ENCODE data around the gene CRY1.

The CRY1 gene

GRCh38 chr12:107058190-107058589, 35.2 kb downstream of the CRY1 start:
- no peaks in the 10 kb centered on the region for H3K27me3 ChIP-seq (ENCODE audit: low read depth, low read length)
- H3K9me3 ChIP-seq (ENCODE audit: control insufficient read depth in 1 of 2, low read length in 2 of 2) = peaks cover 6 to 7% of the 10 kb centered on the region in 2 donors
- H3K27ac ChIP-seq (ENCODE audit: low read length) = no peak overlapping the region
- no peak overlapping the region for H3K4me3 ChIP-seq (ENCODE audit: low read depth in 1 of 2, low read length in 2 of 2)
- no peaks in the 10 kb centered on the region for H3K4me1 ChIP-seq (ENCODE audit: control insufficient read depth in 1 of 2, insufficient read depth in 2 of 2, low read length in 2 of 2)
- H3K36me3 ChIP-seq (ENCODE audit: control insufficient read depth in 1 of 2, insufficient read depth in 2 of 2, low read length in 2 of 2) = no peaks in the 10 kb centered on the region

- no peaks in the 10 kb centered on the region for H3K36me3 ChIP-seq (ENCODE audit: control insufficient read depth in 1 of 2, insufficient read depth in 2 of 2, low read length in 2 of 2)
- H3K4me3 ChIP-seq (ENCODE audit: low read depth in 1 of 2, low read length in 2 of 2) = no peak overlapping the region
- H3K27ac ChIP-seq (ENCODE audit: low read length) = no peak overlapping the region
- no peaks in the 10 kb centered on the region for H3K27me3 ChIP-seq (ENCODE audit: low read depth, low read length)
- H3K9me3 ChIP-seq (ENCODE audit: control insufficient read depth in 1 of 2, low read length in 2 of 2) = peaks cover 6 to 7% of the 10 kb centered on the region in 2 donors
- no peaks in the 10 kb centered on the region for H3K4me1 ChIP-seq (ENCODE audit: control insufficient read depth in 1 of 2, insufficient read depth in 2 of 2, low read length in 2 of 2)
Measured at GRCh38 chr12:107057071-107057834, 36.1 kb downstream of the CRY1 start.

- no peaks in the 10 kb centered on the region for H3K27me3 ChIP-seq (ENCODE audit: low read depth, low read length)
- H3K27ac ChIP-seq (ENCODE audit: low read length) = no peak overlapping the region
- no peak overlapping the region for H3K4me3 ChIP-seq (ENCODE audit: low read depth in 1 of 2, low read length in 2 of 2)
Measured at GRCh38 chr12:107053709-107054108, 39.6 kb downstream of the CRY1 start.

GRCh38 chr12:107045186-107045585, 48.2 kb downstream of the CRY1 start:
- Histone ChIP-seq H3K9me3 (ENCODE audit: control insufficient read depth in 1 of 2, low read length in 2 of 2) (no peaks in the 10 kb centered on the region), H3K27ac (ENCODE audit: low read length) (no peak overlapping the region), H3K4me3 (ENCODE audit: low read depth in 1 of 2, low read length in 2 of 2) (no peak overlapping the region)

More at GRCh38 chr12:107053709-107054108, 39.6 kb downstream of the CRY1 start:
- peaks cover 6 to 7% of the 10 kb centered on the region in 2 donors for H3K9me3 ChIP-seq (ENCODE audit: control insufficient read depth in 1 of 2, low read length in 2 of 2)
- H3K36me3 ChIP-seq (ENCODE audit: control insufficient read depth in 1 of 2, insufficient read depth in 2 of 2, low read length in 2 of 2) = no peaks in the 10 kb centered on the region
- no peaks in the 10 kb centered on the region for H3K4me1 ChIP-seq (ENCODE audit: control insufficient read depth in 1 of 2, insufficient read depth in 2 of 2, low read length in 2 of 2)

GRCh38 chr12:107042801-107043200, 50.5 kb downstream of the CRY1 start:
- H3K4me3 ChIP-seq (ENCODE audit: low read depth in 1 of 2, low read length in 2 of 2) = no peak overlapping the region
- no peaks in the 10 kb centered on the region for H3K9me3 ChIP-seq (ENCODE audit: control insufficient read depth in 1 of 2, low read length in 2 of 2)
- no peak overlapping the region for H3K27ac ChIP-seq (ENCODE audit: low read length)
- no peaks in the 10 kb centered on the region for H3K4me1 ChIP-seq (ENCODE audit: control insufficient read depth in 1 of 2, insufficient read depth in 2 of 2, low read length in 2 of 2)
- H3K27me3 ChIP-seq (ENCODE audit: low read depth, low read length) = no peaks in the 10 kb centered on the region
- H3K36me3 ChIP-seq (ENCODE audit: control insufficient read depth in 1 of 2, insufficient read depth in 2 of 2, low read length in 2 of 2) = peaks cover 0 to 3% of the 10 kb centered on the region in 2 donors

More at GRCh38 chr12:107045186-107045585, 48.2 kb downstream of the CRY1 start:
- Histone ChIP-seq H3K27me3 (ENCODE audit: low read depth, low read length) (no peaks in the 10 kb centered on the region), H3K4me1 (ENCODE audit: control insufficient read depth in 1 of 2, insufficient read depth in 2 of 2, low read length in 2 of 2) (no peaks in the 10 kb centered on the region), H3K36me3 (ENCODE audit: control insufficient read depth in 1 of 2, insufficient read depth in 2 of 2, low read length in 2 of 2) (peaks cover 0 to 3% of the 10 kb centered on the region in 2 donors)

GRCh38 chr12:107035733-107036132, 57.6 kb downstream of the CRY1 start:
- Histone ChIP-seq H3K9me3 (ENCODE audit: control insufficient read depth in 1 of 2, low read length in 2 of 2) (no peaks in the 10 kb centered on the region), H3K27me3 (ENCODE audit: low read depth, low read length) (no peaks in the 10 kb centered on the region), H3K27ac (ENCODE audit: low read length) (no peak overlapping the region), H3K4me1 (ENCODE audit: control insufficient read depth in 1 of 2, insufficient read depth in 2 of 2, low read length in 2 of 2) (peaks cover 0 to 3% of the 10 kb centered on the region in 2 donors), H3K36me3 (ENCODE audit: control insufficient read depth in 1 of 2, insufficient read depth in 2 of 2, low read length in 2 of 2) (no peaks in the 10 kb centered on the region), H3K4me3 (ENCODE audit: low read depth in 1 of 2, low read length in 2 of 2) (no peak overlapping the region)

GRCh38 chr12:107033758-107034739, 59.3 kb downstream of the CRY1 start:
- Histone ChIP-seq H3K9me3 (ENCODE audit: control insufficient read depth in 1 of 2, low read length in 2 of 2) (no peaks in the 10 kb centered on the region), H3K27me3 (ENCODE audit: low read depth, low read length) (no peaks in the 10 kb centered on the region), H3K4me1 (ENCODE audit: control insufficient read depth in 1 of 2, insufficient read depth in 2 of 2, low read length in 2 of 2) (peaks cover 0 to 6% of the 10 kb centered on the region in 2 donors), H3K4me3 (ENCODE audit: low read depth in 1 of 2, low read length in 2 of 2) (no peak overlapping the region), H3K36me3 (ENCODE audit: control insufficient read depth in 1 of 2, insufficient read depth in 2 of 2, low read length in 2 of 2) (no peaks in the 10 kb centered on the region), H3K27ac (ENCODE audit: low read length) (no peak overlapping the region)

- Histone ChIP-seq H3K36me3 (ENCODE audit: control insufficient read depth in 1 of 2, insufficient read depth in 2 of 2, low read length in 2 of 2) (peaks cover 0 to 4% of the 10 kb centered on the region in 2 donors), H3K4me1 (ENCODE audit: control insufficient read depth in 1 of 2, insufficient read depth in 2 of 2, low read length in 2 of 2) (peaks cover 2 to 9% of the 10 kb centered on the region in 2 donors)
Measured at GRCh38 chr12:107032266-107032665, 61.1 kb downstream of the CRY1 start.

GRCh38 chr12:107031061-107031460, 62.3 kb downstream of the CRY1 start:
- no peak overlapping the region for H3K4me3 ChIP-seq (ENCODE audit: low read depth in 1 of 2, low read length in 2 of 2)
- peaks cover 0 to 4% of the 10 kb centered on the region in 2 donors for H3K36me3 ChIP-seq (ENCODE audit: control insufficient read depth in 1 of 2, insufficient read depth in 2 of 2, low read length in 2 of 2)
- peaks cover 9 to 11% of the 10 kb centered on the region in 2 donors for H3K4me1 ChIP-seq (ENCODE audit: control insufficient read depth in 1 of 2, insufficient read depth in 2 of 2, low read length in 2 of 2)
- no peaks in the 10 kb centered on the region for H3K27me3 ChIP-seq (ENCODE audit: low read depth, low read length)
- H3K9me3 ChIP-seq (ENCODE audit: control insufficient read depth in 1 of 2, low read length in 2 of 2) = no peaks in the 10 kb centered on the region
- H3K27ac ChIP-seq (ENCODE audit: low read length) = no peak overlapping the region

More at GRCh38 chr12:107032266-107032665, 61.1 kb downstream of the CRY1 start:
- Histone ChIP-seq H3K27ac (ENCODE audit: low read length) (no peak overlapping the region), H3K4me3 (ENCODE audit: low read depth in 1 of 2, low read length in 2 of 2) (no peak overlapping the region), H3K9me3 (ENCODE audit: control insufficient read depth in 1 of 2, low read length in 2 of 2) (no peaks in the 10 kb centered on the region), H3K27me3 (ENCODE audit: low read depth, low read length) (no peaks in the 10 kb centered on the region)

- peaks cover 11 to 21% of the 10 kb centered on the region in 2 donors for H3K4me1 ChIP-seq (ENCODE audit: control insufficient read depth in 1 of 2, insufficient read depth in 2 of 2, low read length in 2 of 2)
Measured at GRCh38 chr12:107029081-107029480, 64.3 kb downstream of the CRY1 start.

GRCh38 chr12:107027636-107028053, 65.7 kb downstream of the CRY1 start:
- Histone ChIP-seq H3K4me1 (ENCODE audit: control insufficient read depth in 1 of 2, insufficient read depth in 2 of 2, low read length in 2 of 2) (peaks cover 11 to 21% of the 10 kb centered on the region in 2 donors), H3K4me3 (ENCODE audit: low read depth in 1 of 2, low read length in 2 of 2) (no peak overlapping the region), H3K27ac (ENCODE audit: low read length) (peak overlapping the region; percentile 78)

More at GRCh38 chr12:107029081-107029480, 64.3 kb downstream of the CRY1 start:
- Histone ChIP-seq H3K27ac (ENCODE audit: low read length) (no peak overlapping the region), H3K36me3 (ENCODE audit: control insufficient read depth in 1 of 2, insufficient read depth in 2 of 2, low read length in 2 of 2) (peaks cover 0 to 4% of the 10 kb centered on the region in 2 donors), H3K4me3 (ENCODE audit: low read depth in 1 of 2, low read length in 2 of 2) (no peak overlapping the region), H3K27me3 (ENCODE audit: low read depth, low read length) (no peaks in the 10 kb centered on the region), H3K9me3 (ENCODE audit: control insufficient read depth in 1 of 2, low read length in 2 of 2) (no peaks in the 10 kb centered on the region)

More at GRCh38 chr12:107027636-107028053, 65.7 kb downstream of the CRY1 start:
- Histone ChIP-seq H3K36me3 (ENCODE audit: control insufficient read depth in 1 of 2, insufficient read depth in 2 of 2, low read length in 2 of 2) (peaks cover 0 to 4% of the 10 kb centered on the region in 2 donors), H3K9me3 (ENCODE audit: control insufficient read depth in 1 of 2, low read length in 2 of 2) (no peaks in the 10 kb centered on the region), H3K27me3 (ENCODE audit: low read depth, low read length) (no peaks in the 10 kb centered on the region)

Data from muscle layer of duodenum (tissue), 2 donors.